Panc1 (cell line): ENCODE measurements around the gene SLX9. TPM values are rescaled to one million over a fixed set of nuclear protein-coding genes. Genes with fewer than 3 reads are reported as not detected.

Source experiments
- ATAC-seq: fragments of 200-7000 bp; cut with Tn5 transposase; 2 replicates; pipeline ENCODE4 v1.9.1; 2020; ENCODE audit warnings: mild to moderate bottlenecking, moderate library complexity
- BruUV-seq: library from RNA; stranded (reverse); fragments of 400-500 nt; replicated peaks from 2 replicates; lab custom pipeline; 2021; lab: Mats Ljungman, UMichigan
- CTCF ChIA-PET: fragments of 300-600 bp; sonication (Branson Sonifier 250); formaldehyde crosslinking; loops from one replicate; lab custom pipeline; 2022; ENCODE audit warnings: antibody characterized with exemption; lab: Charles Lee
- POLR2A ChIA-PET: fragments of 300-600 bp; sonication (Branson Sonifier 250); formaldehyde crosslinking; loops from one replicate; lab custom pipeline; 2022; ENCODE audit warnings: antibody characterized with exemption; lab: Charles Lee
- DNase-seq: peaks from one replicate; pipeline ENCODE4 v3.0.0-alpha.2; 2010; ENCODE audit warnings: low read depth, low spot score
- H3K27ac ChIP-seq: 2 replicates; pipeline ENCODE4 v1.5.1; 2011; ENCODE audit warnings: mild to moderate bottlenecking, low read length, inconsistent platforms
- H3K27me3 ChIP-seq: fragments of 200-500 bp; sonication (Bioruptor generic); 2 replicates; pipeline ENCODE4 v1.6.0; 2014; ENCODE audit warnings: low read length, inconsistent platforms; ENCODE audit not compliant: control insufficient read depth, insufficient read depth
- H3K36me3 ChIP-seq: fragments of 200-500 bp; sonication (Bioruptor generic); 2 replicates; pipeline ENCODE4 v1.5.1; 2014; ENCODE audit warnings: inconsistent platforms, mild to moderate bottlenecking, low read length, moderate library complexity; ENCODE audit not compliant: control insufficient read depth, insufficient read depth
- H3K4me1 ChIP-seq: 2 replicates; pipeline ENCODE4 v1.5.1; 2011; ENCODE audit warnings: inconsistent platforms, mild to moderate bottlenecking, low read length, moderate library complexity; ENCODE audit not compliant: control insufficient read depth, insufficient read depth
- H3K4me3 ChIP-seq, 2 experiments: 2 replicates each; pipeline ENCODE4 v1.5.1; 2011 to 2012; ENCODE audit warnings: low read depth in 2 of 2, low read length in 2 of 2, mild to moderate bottlenecking in 2 of 2, inconsistent platforms in 1 of 2, moderate library complexity in 1 of 2
- H3K9me3 ChIP-seq: fragments of 200-500 bp; sonication (Bioruptor generic); 2 replicates; pipeline ENCODE4 v1.5.1; 2014; ENCODE audit warnings: low read depth, mild to moderate bottlenecking, inconsistent platforms, low read length, moderate library complexity; ENCODE audit not compliant: control insufficient read depth, insufficient read depth
- CTCF ChIP-seq: fragments of 450-650 bp; IDR thresholded peaks from 2 replicates; pipeline ENCODE4 v1.5.1; 2017; ENCODE audit warnings: mild to moderate bottlenecking
- POLR2AphosphoS5 ChIP-seq: IDR thresholded peaks from 2 replicates; pipeline ENCODE4 v1.6.1; 2012; ENCODE audit warnings: mild to moderate bottlenecking, low read depth, low read length, moderate library complexity
- REST ChIP-seq, 2 experiments: IDR thresholded peaks; 2 replicates each; pipeline ENCODE4 v1.6.1; 2011 to 2012; ENCODE audit warnings: low read depth in 2 of 2, control low read depth in 1 of 2, low read length in 1 of 2, mild to moderate bottlenecking in 1 of 2, moderate library complexity in 1 of 2; ENCODE audit not compliant: insufficient read depth in 1 of 2
- SIN3A ChIP-seq: IDR thresholded peaks from 2 replicates; pipeline ENCODE4 v1.6.1; 2012; ENCODE audit warnings: low read depth, mild to moderate bottlenecking, low read length, moderate library complexity, borderline replicate concordance; ENCODE audit not compliant: insufficient read depth
- TCF7L2 ChIP-seq: IDR thresholded peaks from 2 replicates; pipeline ENCODE4 v1.6.1; 2011; ENCODE audit warnings: mild to moderate bottlenecking, low read depth, low read length, inconsistent platforms
- in situ Hi-C: cut with HindIII; loops from 2 replicates; pipeline ENCODE4 v1.10.0; 2016; ENCODE audit warnings: low sequenced_read_pairs, low pct_unique_long_range_greater_than_20kb
- intact Hi-C: fragments of 100-400 bp; cut with micrococcal nuclease; formaldehyde crosslinking; loops from one replicate; pipeline ENCODE4 v1.10.0; 2022; ENCODE audit not compliant: unreplicated experiment
- total RNA-seq: library from RNA; stranded (reverse); gene quantifications from one replicate; pipeline ENCODE4 v1.2.1, GENCODE V29; 2021; ENCODE audit not compliant: unreplicated experiment

SLX9 gene
- total RNA-seq, 1 experiment from 2014 or later, result 50.9 TPM

- intact Hi-C loops (no loop called here), in situ Hi-C loops (no loop called here)
- no peak overlapping the region for H3K4me3 ChIP-seq
- BruUV-seq, result no TSS peak
- ChIA-PET POLR2A (no interaction called here), CTCF (no interaction called here)
- H3K27me3 ChIP-seq, result no peaks in the 10 kb centered on the region
- no peak for ATAC-seq
- H3K9me3 ChIP-seq, result no peaks in the 10 kb centered on the region
- no peaks in the 10 kb centered on the region for H3K4me1 ChIP-seq
- DNase-seq, result no peak
- no peak overlapping the region for H3K27ac ChIP-seq
- H3K36me3 ChIP-seq, result peaks cover under 1% of the 10 kb centered on the region; the same call in 1 of the 2 replicates
- TF ChIP-seq TCF7L2 (no peak), SIN3A (no peak)
Measured at GRCh38 chr21:44955798-44956175, 16.0 kb downstream of the SLX9 start.

- no peak for ATAC-seq
- no peak for DNase-seq
- no peaks in the 10 kb centered on the region for H3K4me1 ChIP-seq
- intact Hi-C loops (no loop called here), in situ Hi-C loops (no loop called here)
- no peaks in the 10 kb centered on the region for H3K9me3 ChIP-seq
- TF ChIP-seq SIN3A (no peak), POLR2AphosphoS5 (no peak), TCF7L2 (no peak), CTCF (no peak), REST (IDR thresholded peaks at IDR 0.05; ENCODE audit: insufficient read depth in 1 of 2, low read depth in 2 of 2, low read length in 1 of 2) (no peak)
- peaks cover 3% of the 10 kb centered on the region; the same call in 1 of the 2 replicates for H3K36me3 ChIP-seq
- ChIA-PET POLR2A (no interaction called here), CTCF (no interaction called here)
- H3K27ac ChIP-seq, result no peak overlapping the region
- BruUV-seq, result no TSS peak
- no peaks in the 10 kb centered on the region for H3K27me3 ChIP-seq
- no peak overlapping the region for H3K4me3 ChIP-seq
Measured at GRCh38 chr21:44956356-44957046, 16.7 kb downstream of the SLX9 start.

- no peaks in the 10 kb centered on the region for H3K27me3 ChIP-seq
- H3K9me3 ChIP-seq, result no peaks in the 10 kb centered on the region
- POLR2A ChIA-PET, result no interaction called here
- in situ Hi-C loops (no loop called here), intact Hi-C loops (no loop called here)
- ATAC-seq (no peak), DNase-seq (no peak)
- CTCF ChIA-PET, result no interaction called here
- H3K27ac ChIP-seq, result no peak overlapping the region
- BruUV-seq, result no TSS peak
- H3K36me3 ChIP-seq, result peaks cover 3% of the 10 kb centered on the region; the same call in 1 of the 2 replicates
- no peak overlapping the region for H3K4me3 ChIP-seq
- TF ChIP-seq REST (IDR thresholded peaks at IDR 0.05; ENCODE audit: insufficient read depth in 1 of 2, low read depth in 2 of 2, low read length in 1 of 2), result no peak
- TF ChIP-seq CTCF, result no peak
- TF ChIP-seq POLR2AphosphoS5, result no peak
- no peak for TF ChIP-seq SIN3A
- TF ChIP-seq TCF7L2, result no peak
- no peaks in the 10 kb centered on the region for H3K4me1 ChIP-seq
Measured at GRCh38 chr21:44957047-44957831, 17.4 kb downstream of the SLX9 start.
